ENCODE data around the gene CNTN1.

The CNTN1 gene

DNA sequence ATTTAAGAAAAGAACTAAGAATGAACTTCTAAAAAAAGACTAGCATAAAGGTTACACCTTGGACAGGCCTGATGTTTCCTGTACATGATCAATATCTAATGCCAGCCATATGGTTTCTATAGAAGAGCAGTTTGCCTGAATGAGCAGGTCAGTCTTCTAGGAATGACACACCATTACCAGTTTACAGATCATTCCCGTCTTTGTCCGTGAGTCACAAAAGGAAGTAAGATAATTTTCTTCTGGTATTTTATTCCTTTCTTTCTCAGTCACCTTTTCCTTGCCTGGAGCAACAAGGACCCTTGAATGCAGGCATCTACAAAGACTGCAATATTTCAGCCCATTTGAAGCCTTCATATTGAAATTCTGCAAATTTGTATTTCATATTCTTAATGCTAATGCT lies 44.6 kb upstream of the CNTN1 start:
- TF ChIP-seq, protein P1, sequence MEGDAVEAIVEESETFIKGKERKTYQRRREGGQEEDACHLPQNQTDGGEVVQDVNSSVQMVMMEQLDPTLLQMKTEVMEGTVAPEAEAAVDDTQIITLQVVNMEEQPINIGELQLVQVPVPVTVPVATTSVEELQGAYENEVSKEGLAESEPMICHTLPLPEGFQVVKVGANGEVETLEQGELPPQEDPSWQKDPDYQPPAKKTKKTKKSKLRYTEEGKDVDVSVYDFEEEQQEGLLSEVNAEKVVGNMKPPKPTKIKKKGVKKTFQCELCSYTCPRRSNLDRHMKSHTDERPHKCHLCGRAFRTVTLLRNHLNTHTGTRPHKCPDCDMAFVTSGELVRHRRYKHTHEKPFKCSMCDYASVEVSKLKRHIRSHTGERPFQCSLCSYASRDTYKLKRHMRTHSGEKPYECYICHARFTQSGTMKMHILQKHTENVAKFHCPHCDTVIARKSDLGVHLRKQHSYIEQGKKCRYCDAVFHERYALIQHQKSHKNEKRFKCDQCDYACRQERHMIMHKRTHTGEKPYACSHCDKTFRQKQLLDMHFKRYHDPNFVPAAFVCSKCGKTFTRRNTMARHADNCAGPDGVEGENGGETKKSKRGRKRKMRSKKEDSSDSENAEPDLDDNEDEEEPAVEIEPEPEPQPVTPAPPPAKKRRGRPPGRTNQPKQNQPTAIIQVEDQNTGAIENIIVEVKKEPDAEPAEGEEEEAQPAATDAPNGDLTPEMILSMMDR (IDR thresholded peaks at IDR 0.05; ENCODE audit: control insufficient read depth, extremely low read depth, insufficient read depth), result no peak
- no peak for DNase-seq (ENCODE audit: low read depth)
- no peak overlapping the region for H3K4me3 ChIP-seq (ENCODE audit: low read depth, low read length)

DNA sequence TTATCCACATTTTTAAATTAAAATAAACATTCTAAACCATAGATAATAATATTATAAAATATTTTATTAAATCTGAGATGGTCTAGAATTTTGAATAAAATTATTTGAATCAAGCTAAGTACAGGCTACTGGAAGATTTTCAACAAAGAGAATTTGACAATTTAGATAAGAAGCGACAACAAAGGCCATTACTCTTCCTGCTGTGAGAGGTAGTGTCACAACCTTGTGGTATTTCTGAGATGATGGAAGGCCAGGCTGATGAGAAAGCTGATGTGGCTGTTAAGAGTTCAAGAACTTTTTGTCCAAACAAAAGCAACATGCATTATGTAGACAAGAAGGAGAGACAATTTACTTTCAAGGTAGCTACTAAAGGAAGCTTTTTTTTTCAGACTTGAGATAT lies 43.7 kb upstream of the CNTN1 start:
- TF ChIP-seq, protein P1 (IDR thresholded peaks at IDR 0.05; ENCODE audit: control insufficient read depth, extremely low read depth, insufficient read depth), result no peak
- no peak for DNase-seq (ENCODE audit: low read depth)
- H3K4me3 ChIP-seq (ENCODE audit: low read depth, low read length), result no peak overlapping the region

DNA sequence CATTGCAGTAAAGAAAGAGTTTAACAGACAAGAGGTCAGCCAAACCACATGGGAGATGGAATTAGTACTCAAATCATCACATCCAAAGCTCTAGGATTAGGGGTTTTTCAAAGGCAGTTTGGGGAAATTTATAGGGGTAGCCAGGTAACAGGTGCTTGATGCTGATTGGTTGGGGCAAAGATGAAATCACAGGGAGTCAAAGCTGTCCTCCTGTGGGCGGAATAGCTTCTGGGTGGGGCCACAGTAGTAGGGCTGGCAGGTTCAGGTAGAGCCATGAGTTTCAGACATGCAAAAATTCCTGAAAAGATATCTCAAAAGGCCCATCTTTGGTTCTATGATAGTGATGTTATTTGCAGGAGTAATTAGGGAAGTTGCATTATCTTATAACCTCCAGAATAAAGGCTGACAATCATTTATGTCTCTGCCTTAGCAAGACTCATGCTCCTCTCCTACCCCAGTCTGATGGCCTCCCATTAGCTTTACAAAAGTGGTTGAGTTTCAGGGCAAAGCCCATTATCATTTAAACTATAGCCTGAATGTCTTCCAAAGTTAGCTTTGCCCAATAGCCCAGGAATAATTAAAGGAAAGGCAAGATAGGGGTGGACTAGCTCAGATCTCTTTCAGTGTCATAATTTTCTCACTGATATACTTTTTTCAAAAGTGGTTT lies 42.1 kb upstream of the CNTN1 start:
- no peak for DNase-seq (ENCODE audit: low read depth)
- no peak overlapping the region for H3K4me3 ChIP-seq (ENCODE audit: low read depth, low read length)
- TF ChIP-seq, protein P1 (IDR thresholded peaks at IDR 0.05; ENCODE audit: control insufficient read depth, extremely low read depth, insufficient read depth), result no peak

GRCh38 chr12:40655451-40655850 lies 36.8 kb upstream of the CNTN1 start:
- no peak overlapping the region for H3K4me3 ChIP-seq (ENCODE audit: low read depth, low read length)
- no peak for DNase-seq (ENCODE audit: low read depth)
- TF ChIP-seq, protein P1 (IDR thresholded peaks at IDR 0.05; ENCODE audit: control insufficient read depth, extremely low read depth, insufficient read depth), result no peak

GRCh38 chr12:40662366-40662765 lies 29.9 kb upstream of the CNTN1 start:
- DNase-seq (ENCODE audit: low read depth), result no peak

DNA sequence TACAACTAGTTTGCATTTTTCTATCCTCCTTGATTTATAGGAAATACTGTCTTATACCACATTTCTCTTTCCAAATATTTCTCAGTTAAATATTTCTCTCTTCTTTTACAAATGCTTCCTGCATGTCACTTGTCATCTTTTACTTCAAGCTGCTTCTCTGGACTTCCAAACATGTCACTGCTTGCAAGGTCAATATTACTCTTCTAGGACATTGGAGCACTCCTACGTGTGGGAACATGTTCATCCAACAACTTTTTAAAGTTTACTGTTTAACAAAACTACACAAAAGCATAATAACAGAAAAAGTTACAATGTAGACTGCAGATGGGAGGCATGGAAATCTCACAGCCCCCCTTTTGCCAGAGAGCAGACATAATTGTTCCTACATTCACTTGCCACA lies 28.5 kb upstream of the CNTN1 start:
- no peak for DNase-seq (ENCODE audit: low read depth)
- H3K4me3 ChIP-seq (ENCODE audit: low read depth, low read length), result no peak overlapping the region

More at GRCh38 chr12:40662366-40662765, 29.9 kb upstream of the CNTN1 start:
- TF ChIP-seq, protein P1 (IDR thresholded peaks at IDR 0.05; ENCODE audit: control insufficient read depth, extremely low read depth, insufficient read depth), result no peak
- H3K4me3 ChIP-seq (ENCODE audit: low read depth, low read length), result no peak overlapping the region

More for the DNA sequence above, 28.5 kb upstream of the CNTN1 start:
- TF ChIP-seq, protein P1 (IDR thresholded peaks at IDR 0.05; ENCODE audit: control insufficient read depth, extremely low read depth, insufficient read depth), result no peak
